ENCODE measurements around the gene DGKI.

- TF ChIP-seq CTCF (conservative IDR thresholded peaks at IDR 0.05; ENCODE audit: low read length) (no peak), EZH2phosphoT487 (IDR thresholded peaks at IDR 0.05; ENCODE audit: borderline replicate concordance, low read depth, low read length) (no peak)
Measured at GRCh38 chr7:137847568-137848050, 835 bp upstream of the DGKI start.
